ENCODE data around the gene RILPL1. TPM values are rescaled to one million over a fixed set of nuclear protein-coding genes. Genes with fewer than 3 reads are reported as not detected.
A peak's percentile ranks its signal among the peaks of the same experiment; 100 is the strongest.
"Not testable (repeated sequence)": the region's sequence is repeated elsewhere in the genome, so short reads cannot be mapped to it uniquely, and the experiment has no call there.

RILPL1 gene
- total and polyA plus RNA-seq, 9 of the 15 experiments (the other 6 are each of a cell fraction or from before 2014, with no cell fraction given): 0.25 to 10.6 (median 8.6) TPM

GRCh38 chr12:123452276-123452550 is 81.3 kb downstream of the RILPL1 start:
- DNase-seq (ENCODE audit: extremely low read depth in 1 of 4, low spot score in 3 of 4); FAIRE-seq; intact Hi-C loops (cut with micrococcal nuclease): not testable (repeated sequence)

GRCh38 chr12:123450636-123451035 is 82.9 kb downstream of the RILPL1 start:
- no peak for ATAC-seq
- ChIA-PET CTCF (ENCODE audit: low intra/inter-chr PET ratio) (no interaction called here), POLR2A (interaction anchor here (0.6 to 0.7 kb wide), 2 partner anchors 9 to 234 kb away, joined by 3 to 4 read pairs; no protein-coding TSS in a partner anchor)
- in situ Hi-C loops (cut with MboI): no loop called here
- H3K27me3 ChIP-seq (ENCODE audit: control insufficient read depth in 2 of 2, insufficient read depth in 2 of 2, low read length in 2 of 2): no peaks in the 10 kb centered on the region
- H3K27ac ChIP-seq (ENCODE audit: extremely low read depth, low read depth, low read length): no peak overlapping the region
- no peaks in the 10 kb centered on the region for H4K20me1 ChIP-seq (replicated peaks; ENCODE audit: control insufficient read depth, insufficient read depth, low read length)
- H3K36me3 ChIP-seq (ENCODE audit: control insufficient read depth, insufficient read depth, low read length): no peaks in the 10 kb centered on the region
- no peak for FAIRE-seq
- WGBS (ENCODE audit: insufficient coverage, low coverage, missing lambda C conversion rate): 74% methylated on average over 9 of the region's 9 CpGs
- no peak overlapping the region for H3K4me3 ChIP-seq
- peaks cover 3 to 9% of the 10 kb centered on the region in 2 experiments; a peak in 2 of 5 replicates for H3K4me1 ChIP-seq (replicated peaks in 1 of 2; ENCODE audit: control insufficient read depth in 2 of 2, insufficient read depth in 2 of 2, low read length in 2 of 2)
- no TSS peak for BruUV-seq (replicated peaks)
- no peaks in the 10 kb centered on the region for H3K79me2 ChIP-seq (ENCODE audit: control insufficient read depth, insufficient read depth, low read length)
- no peak overlapping the region for H2AFZ ChIP-seq (ENCODE audit: low read depth, low read length)
- no peaks in the 10 kb centered on the region for H3K9me1 ChIP-seq (ENCODE audit: control insufficient read depth, insufficient read depth, low read length)
- no peak overlapping the region for H3K9ac ChIP-seq (ENCODE audit: insufficient read depth in 1 of 2, low read depth in 2 of 2, low read length in 2 of 2)
- intact Hi-C loops (cut with micrococcal nuclease): no loop called here
- no peak for DNase-seq (ENCODE audit: extremely low read depth in 1 of 4, low spot score in 3 of 4)
- no peak overlapping the region for H3K4me2 ChIP-seq (ENCODE audit: insufficient read depth, low read length)
- H3K9me3 ChIP-seq (replicated peaks; ENCODE audit: control insufficient read depth, insufficient read depth, low read depth, low read length): no peaks in the 10 kb centered on the region
- TF ChIP-seq ZNF277 (CRISPR knock-in tag; IDR thresholded peaks at IDR 0.05; ENCODE audit: borderline replicate concordance) (no peak), C11orf30 (IDR thresholded peaks at IDR 0.05; ENCODE audit: low read depth) (no peak), RFX1 (IDR thresholded peaks at IDR 0.05) (no peak), ETV1 (tag; conservative IDR thresholded peaks at IDR 0.05; ENCODE audit: low read depth) (no peak), MCM3 (IDR thresholded peaks at IDR 0.05) (no peak), HMG20B (CRISPR knock-in tag; IDR thresholded peaks at IDR 0.05) (no peak), TCF15 (CRISPR knock-in tag; IDR thresholded peaks at IDR 0.05) (no peak), SMARCB1 (IDR thresholded peaks at IDR 0.05; ENCODE audit: insufficient read length, low read depth) (no peak)

More at GRCh38 chr12:123452276-123452550, 81.3 kb downstream of the RILPL1 start:
- in situ Hi-C loops (cut with MboI); H3K36me3 ChIP-seq (ENCODE audit: control insufficient read depth, insufficient read depth, low read length); H3K9ac ChIP-seq (ENCODE audit: insufficient read depth in 1 of 2, low read depth in 2 of 2, low read length in 2 of 2); ATAC-seq; H3K4me3 ChIP-seq; H3K79me2 ChIP-seq (ENCODE audit: control insufficient read depth, insufficient read depth, low read length); H3K9me3 ChIP-seq (replicated peaks; ENCODE audit: control insufficient read depth, insufficient read depth, low read depth, low read length); H4K20me1 ChIP-seq (replicated peaks; ENCODE audit: control insufficient read depth, insufficient read depth, low read length); BruUV-seq (replicated peaks); H3K27ac ChIP-seq (ENCODE audit: extremely low read depth, low read depth, low read length); CTCF ChIA-PET (ENCODE audit: low intra/inter-chr PET ratio); H3K4me1 ChIP-seq (replicated peaks in 1 of 2; ENCODE audit: control insufficient read depth in 2 of 2, insufficient read depth in 2 of 2, low read length in 2 of 2); H2AFZ ChIP-seq (ENCODE audit: low read depth, low read length); POLR2A ChIA-PET; H3K4me2 ChIP-seq (ENCODE audit: insufficient read depth, low read length); H3K9me1 ChIP-seq (ENCODE audit: control insufficient read depth, insufficient read depth, low read length); H3K27me3 ChIP-seq (ENCODE audit: control insufficient read depth in 2 of 2, insufficient read depth in 2 of 2, low read length in 2 of 2): not testable (repeated sequence)
- WGBS (ENCODE audit: insufficient coverage, low coverage, missing lambda C conversion rate): 50% methylated on average over 1 of the region's 1 CpG
- 0 out of 2 replicates have a peak, but pooled peaks have one; percentile 0 for TF ChIP-seq ZBTB33 (CRISPR knock-in tag; IDR thresholded peaks at IDR 0.05)

Measured in K562 (cell line).